Activated T-helper 1 cell treated with anti-CD3 and anti-CD28 coated beads, Interleukin-12 subunit alpha, Interleukin-12 subunit beta, Interleukin-2, Interleukin-4 antibody, amounts not matched to agents 30 ng/mL and 10 ng/mL and 1 ng/mL, durations not matched to agents 14 hours and 24 hours and 36 hours (primary cell): ENCODE measurements around the gene PAOX. TPM values are rescaled to one million over a fixed set of nuclear protein-coding genes. Genes with fewer than 3 reads are reported as not detected.

Source experiments
- DNase-seq: peaks from one replicate; pipeline ENCODE4 v3.0.0; 2021; ENCODE audit warnings: low spot score
- H3K27ac Mint-ChIP-seq: one replicate; pipeline ENCODE4 v1.8.0; 2021; ENCODE audit warnings: mild to moderate bottlenecking, mixed read lengths
- H3K27me3 Mint-ChIP-seq: one replicate; pipeline ENCODE4 v1.8.0; 2022; ENCODE audit warnings: mild to moderate bottlenecking, moderate library complexity, mixed read lengths; ENCODE audit not compliant: insufficient read depth
- H3K36me3 Mint-ChIP-seq: one replicate; pipeline ENCODE4 v1.8.0; 2021; ENCODE audit warnings: low read depth, mixed read lengths
- H3K4me1 Mint-ChIP-seq: one replicate; pipeline ENCODE4 v1.8.0; 2021; ENCODE audit warnings: low read depth, mixed read lengths
- H3K4me3 Mint-ChIP-seq: one replicate; pipeline ENCODE4 v1.8.0; 2021; ENCODE audit warnings: mild to moderate bottlenecking, moderate library complexity, mixed read lengths
- H3K9me3 Mint-ChIP-seq: one replicate; pipeline ENCODE4 v1.8.0; 2021; ENCODE audit warnings: mixed read lengths
- intact Hi-C: fragments of 100-400 bp; cut with micrococcal nuclease; formaldehyde crosslinking; loops from one replicate; pipeline ENCODE4 v1.15.1; 2024
- total RNA-seq: library from RNA; stranded (reverse); gene quantifications from 2 replicates; pipeline ENCODE4 v1.2.3, GENCODE V29; 2022

The PAOX gene
- total RNA-seq, 1 donor from 2014 or later, result 7.5 TPM

DNA sequence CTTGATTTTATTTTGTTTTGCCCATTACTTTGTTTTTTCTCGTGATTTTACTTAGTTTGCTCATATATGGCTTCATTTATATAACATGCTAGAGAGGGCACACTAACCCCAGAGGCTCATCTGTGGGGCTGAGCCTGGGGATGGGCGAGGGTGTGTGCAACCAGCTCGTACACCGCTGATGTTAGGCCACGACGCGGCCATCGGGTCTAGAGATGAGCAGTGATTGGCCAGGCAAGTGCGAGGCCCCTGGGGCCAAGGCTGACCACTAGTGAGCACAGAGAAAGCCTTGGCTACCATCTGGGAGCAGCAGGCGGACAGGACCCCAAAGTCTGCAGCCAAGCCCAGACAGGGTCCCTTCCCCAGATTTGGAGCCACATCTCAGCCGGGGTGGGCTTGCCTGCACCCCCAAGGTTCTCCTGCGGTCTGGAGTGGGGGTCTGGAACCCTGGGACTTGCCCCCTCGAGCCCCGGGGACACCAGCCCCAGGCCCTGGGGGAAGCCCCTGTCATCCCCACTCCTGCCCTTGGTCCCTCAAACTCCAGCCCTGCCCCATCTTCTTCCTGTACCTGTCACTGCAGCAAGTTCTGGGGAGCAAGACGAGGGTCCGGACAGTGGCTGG lies 25.0 kb upstream of the PAOX start:
- intact Hi-C loops, result no loop called here
- Mint-ChIP-seq H3K27me3 (no peaks in the 10 kb centered on the region), H3K9me3 (no peaks in the 10 kb centered on the region), H3K36me3 (no peaks in the 10 kb centered on the region), H3K27ac (no peak overlapping the region), H3K4me1 (no peaks in the 10 kb centered on the region), H3K4me3 (no peak overlapping the region)
- DNase-seq, result no peak

GRCh38 chr10:133354672-133355240 lies 24.3 kb upstream of the PAOX start:
- Mint-ChIP-seq H3K4me1 (no peaks in the 10 kb centered on the region), H3K27me3 (no peaks in the 10 kb centered on the region), H3K36me3 (no peaks in the 10 kb centered on the region), H3K27ac (no peak overlapping the region), H3K9me3 (no peaks in the 10 kb centered on the region), H3K4me3 (no peak overlapping the region)
- intact Hi-C loops, result no loop called here
- no peak for DNase-seq

- no peak for DNase-seq
- Mint-ChIP-seq H3K4me1 (no peaks in the 10 kb centered on the region), H3K27ac (no peak overlapping the region), H3K36me3 (no peaks in the 10 kb centered on the region), H3K4me3 (no peak overlapping the region), H3K9me3 (no peaks in the 10 kb centered on the region), H3K27me3 (no peaks in the 10 kb centered on the region)
- intact Hi-C loops, result no loop called here
Measured at GRCh38 chr10:133355266-133355665, 23.8 kb upstream of the PAOX start.

- no peak overlapping the region for H3K27ac Mint-ChIP-seq
- no peak for DNase-seq
- intact Hi-C loops, result loop anchor here (2.0 kb wide), 1 partner anchor 819 kb away; the partner anchor contains the start of gene INPP5A
- H3K27me3 Mint-ChIP-seq, result no peaks in the 10 kb centered on the region
- peak overlapping the region; percentile 73 for H3K4me3 Mint-ChIP-seq
- no peaks in the 10 kb centered on the region for H3K4me1 Mint-ChIP-seq
- H3K36me3 Mint-ChIP-seq, result no peaks in the 10 kb centered on the region
- H3K9me3 Mint-ChIP-seq, result no peaks in the 10 kb centered on the region
Measured at GRCh38 chr10:133355991-133356390, 23.1 kb upstream of the PAOX start.

- DNase-seq, result no peak
- Mint-ChIP-seq H3K27ac (peak overlapping the region; percentile 48), H3K36me3 (peaks cover 2% of the 10 kb centered on the region), H3K4me1 (no peaks in the 10 kb centered on the region), H3K4me3 (peak overlapping the region; percentile 77), H3K9me3 (no peaks in the 10 kb centered on the region), H3K27me3 (no peaks in the 10 kb centered on the region)
- intact Hi-C loops, result loop anchor here (1.0 to 2.0 kb wide), 6 partner anchors 27 to 820 kb away; partner anchors contain the start of genes INPP5A and MTG1
Measured at GRCh38 chr10:133356549-133357284, 22.3 kb upstream of the PAOX start.

DNA sequence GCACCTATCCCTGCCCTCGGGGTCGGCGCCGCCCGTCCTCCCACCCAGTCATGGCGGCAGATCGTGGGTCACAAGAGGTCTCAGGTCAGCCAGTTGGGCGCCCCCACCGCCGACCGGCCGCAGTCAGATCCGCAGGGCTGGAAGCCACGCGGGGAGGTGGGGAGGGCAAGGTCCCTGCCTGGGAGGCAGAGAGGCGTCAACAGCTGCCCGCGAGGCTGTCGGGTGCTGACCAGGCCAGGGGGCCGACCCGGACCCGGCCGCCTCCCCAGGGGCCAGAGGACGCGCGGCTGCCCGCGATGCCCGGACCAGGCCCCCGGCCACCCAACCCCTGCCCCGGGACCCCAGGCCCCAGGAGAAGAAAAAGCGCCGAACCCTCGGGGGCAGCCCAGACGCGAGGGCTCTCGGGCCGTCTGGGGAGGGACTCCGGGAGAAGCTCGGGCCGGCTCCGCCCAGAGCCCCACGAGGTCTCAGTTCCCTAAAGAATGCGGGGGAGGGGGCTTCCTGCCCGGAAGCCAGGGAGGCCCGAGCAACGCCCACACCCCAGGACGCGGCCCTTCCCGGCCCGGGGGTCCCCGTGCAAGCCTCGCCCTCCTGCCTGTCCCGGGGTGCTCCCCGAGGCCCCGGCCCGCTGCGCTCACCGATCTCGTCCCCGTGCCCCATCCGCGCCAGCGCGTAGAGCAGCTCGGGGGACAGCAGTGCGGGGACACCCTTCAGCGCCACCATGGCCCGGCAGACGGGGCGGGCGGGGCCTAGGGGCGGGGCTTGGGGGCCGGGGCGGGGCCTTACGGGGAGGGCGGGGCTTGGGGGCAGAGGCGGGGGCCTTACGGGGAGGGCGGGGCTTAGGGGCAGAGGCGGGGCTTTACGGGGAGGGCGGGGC lies 21.5 kb upstream of the PAOX start, which contains the start of gene FUOM:
TSS of gene FUOM (minus strand) at position 735 of the 877 bp plus-strand sequence. CDS start at position 723, 12 bp downstream.
- Mint-ChIP-seq H3K36me3 (peaks cover 8% of the 10 kb centered on the region), H3K27ac (peak within 1 kb of the TSS; percentile 48), H3K9me3 (no peaks in the 10 kb centered on the region), H3K27me3 (no peaks in the 10 kb centered on the region), H3K4me3 (peak within 1 kb of the TSS; percentile 77), H3K4me1 (no peaks in the 10 kb centered on the region)
- peak; percentile 57 for DNase-seq
- intact Hi-C loops, result loop anchor here (1.0 to 2.0 kb wide), 9 partner anchors 16 to 821 kb away; partner anchors contain the start of genes ECHS1, INPP5A and MTG1

GRCh38 chr10:133358162-133358924 lies 20.7 kb upstream of the PAOX start:
- H3K4me1 Mint-ChIP-seq, result no peaks in the 10 kb centered on the region
- no peak for DNase-seq
- no peaks in the 10 kb centered on the region for H3K27me3 Mint-ChIP-seq
- H3K36me3 Mint-ChIP-seq, result peaks cover 8% of the 10 kb centered on the region
- H3K4me3 Mint-ChIP-seq, result no peak overlapping the region
- intact Hi-C loops, result loop anchor here (1.0 kb wide), 3 partner anchors 15 to 34 kb away; partner anchors contain the start of gene ECHS1
- no peaks in the 10 kb centered on the region for H3K9me3 Mint-ChIP-seq
- no peak overlapping the region for H3K27ac Mint-ChIP-seq

GRCh38 chr10:133358925-133359310 lies 20.1 kb upstream of the PAOX start:
- intact Hi-C loops, result loop anchor here (1.0 kb wide), 3 partner anchors 14 to 35 kb away; partner anchors contain the start of gene ECHS1
- no peaks in the 10 kb centered on the region for H3K9me3 Mint-ChIP-seq
- DNase-seq, result no peak
- no peak overlapping the region for H3K27ac Mint-ChIP-seq
- H3K4me3 Mint-ChIP-seq, result no peak overlapping the region
- no peaks in the 10 kb centered on the region for H3K4me1 Mint-ChIP-seq
- no peaks in the 10 kb centered on the region for H3K27me3 Mint-ChIP-seq
- peaks cover 8% of the 10 kb centered on the region for H3K36me3 Mint-ChIP-seq

DNA sequence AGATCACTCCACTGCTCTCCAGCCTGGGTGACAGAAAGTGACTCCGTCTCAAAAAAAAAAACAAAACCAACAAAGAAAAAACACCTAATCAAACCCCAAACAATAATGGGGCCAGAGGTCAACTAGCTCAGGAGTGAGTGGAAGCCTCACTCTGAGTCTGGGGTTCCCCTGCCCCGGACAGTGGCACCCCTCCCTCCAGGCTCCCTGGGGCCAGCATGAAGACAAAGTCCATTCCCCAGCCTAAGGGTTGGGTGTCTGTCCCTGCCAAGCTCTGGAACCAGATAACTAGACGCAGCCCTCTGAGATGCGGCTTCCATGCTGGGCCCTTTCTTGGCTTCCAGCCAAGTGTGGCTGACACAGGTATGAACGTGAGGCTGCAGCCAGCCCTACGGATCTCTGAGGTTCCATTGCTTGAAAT lies 19.5 kb upstream of the PAOX start:
- Mint-ChIP-seq H3K36me3 (peaks cover 11% of the 10 kb centered on the region), H3K27ac (no peak overlapping the region)

GRCh38 chr10:133359972-133360610 lies 19.0 kb upstream of the PAOX start:
- Mint-ChIP-seq H3K36me3 (peaks cover 13% of the 10 kb centered on the region), H3K27me3 (no peaks in the 10 kb centered on the region), H3K27ac (no peak overlapping the region), H3K9me3 (no peaks in the 10 kb centered on the region), H3K4me3 (no peak overlapping the region), H3K4me1 (no peaks in the 10 kb centered on the region)
- intact Hi-C loops, result no loop called here
- no peak for DNase-seq

More for the DNA sequence above, 19.5 kb upstream of the PAOX start:
- intact Hi-C loops, result no loop called here
- no peak for DNase-seq
- Mint-ChIP-seq H3K4me3 (no peak overlapping the region), H3K9me3 (no peaks in the 10 kb centered on the region), H3K27me3 (no peaks in the 10 kb centered on the region), H3K4me1 (no peaks in the 10 kb centered on the region)

- Mint-ChIP-seq H3K27ac (no peak overlapping the region), H3K4me3 (no peak overlapping the region)
- intact Hi-C loops, result no loop called here
Measured at GRCh38 chr10:133361227-133361626, 17.8 kb upstream of the PAOX start.

More at GRCh38 chr10:133361227-133361626, 17.8 kb upstream of the PAOX start:
- H3K9me3 Mint-ChIP-seq, result no peaks in the 10 kb centered on the region
- H3K36me3 Mint-ChIP-seq, result peaks cover 13% of the 10 kb centered on the region
- no peaks in the 10 kb centered on the region for H3K27me3 Mint-ChIP-seq
- H3K4me1 Mint-ChIP-seq, result no peaks in the 10 kb centered on the region
- DNase-seq, result no peak
